Epithelial cell of esophagus (primary cell): ENCODE results near the gene SNED1.

ENCODE experiments used
- DNase-seq: peaks from one replicate; pipeline ENCODE4 v3.0.0; 2010; ENCODE audit warnings: low read depth
- H3K4me3 ChIP-seq: 2 replicates; pipeline ENCODE4 v1.5.1; 2011; ENCODE audit warnings: mild to moderate bottlenecking, low read length, control low read depth
- TF ChIP-seq, protein P1 (sequence below): IDR thresholded peaks from 2 replicates; pipeline ENCODE4 v1.5.1; 2011; ENCODE audit warnings: low read depth, mild to moderate bottlenecking, low read length, control low read depth, inconsistent platforms; ENCODE audit not compliant: insufficient read depth; ENCODE audit errors: missing control alignments

The SNED1 gene

DNA sequence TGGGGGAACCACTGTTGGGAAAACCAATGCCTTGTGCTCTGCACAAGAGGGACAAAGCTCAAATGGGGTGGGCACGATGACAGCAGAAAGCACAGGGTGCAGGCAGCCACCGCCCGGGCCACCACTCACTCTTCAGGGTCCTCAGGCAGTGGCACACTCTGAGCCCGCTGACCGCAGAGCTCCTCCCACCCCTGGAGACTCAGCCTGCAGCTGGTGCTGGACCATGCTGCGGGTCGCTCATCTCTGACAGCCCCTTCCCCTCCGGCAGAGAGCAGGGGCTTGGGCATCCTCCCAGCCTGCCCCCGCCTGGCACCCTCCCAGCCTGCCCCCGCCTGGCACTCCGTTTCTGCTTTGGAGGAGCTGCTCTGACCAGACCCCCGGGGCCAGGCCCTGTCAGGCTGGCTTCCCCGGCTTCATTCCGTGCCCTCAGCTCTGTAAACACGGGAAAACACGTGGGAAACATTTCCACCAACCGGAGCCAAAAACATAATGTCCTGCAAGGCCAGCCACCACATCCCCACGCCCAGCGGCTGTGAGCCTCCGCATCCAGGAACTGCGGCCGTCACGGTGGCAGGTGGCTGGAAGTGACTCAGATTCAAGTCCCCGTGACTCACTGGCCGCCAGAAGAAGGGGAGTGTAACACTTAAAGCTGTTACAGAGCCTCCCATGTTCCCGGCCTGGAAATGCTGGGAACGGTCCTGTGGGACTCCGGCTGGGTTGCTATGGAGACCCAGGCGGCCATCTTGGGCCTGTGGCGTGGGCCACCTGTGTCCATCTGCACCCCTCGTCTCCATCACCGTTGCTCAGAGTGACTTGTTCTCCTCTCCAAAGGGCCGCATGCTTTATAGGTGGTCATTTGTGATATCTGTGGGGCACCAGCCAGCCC, 6.8 kb upstream of the SNED1 start:
- DNase-seq, result peak; percentile 86
- no peak overlapping the region for H3K4me3 ChIP-seq
- TF ChIP-seq, protein P1, sequence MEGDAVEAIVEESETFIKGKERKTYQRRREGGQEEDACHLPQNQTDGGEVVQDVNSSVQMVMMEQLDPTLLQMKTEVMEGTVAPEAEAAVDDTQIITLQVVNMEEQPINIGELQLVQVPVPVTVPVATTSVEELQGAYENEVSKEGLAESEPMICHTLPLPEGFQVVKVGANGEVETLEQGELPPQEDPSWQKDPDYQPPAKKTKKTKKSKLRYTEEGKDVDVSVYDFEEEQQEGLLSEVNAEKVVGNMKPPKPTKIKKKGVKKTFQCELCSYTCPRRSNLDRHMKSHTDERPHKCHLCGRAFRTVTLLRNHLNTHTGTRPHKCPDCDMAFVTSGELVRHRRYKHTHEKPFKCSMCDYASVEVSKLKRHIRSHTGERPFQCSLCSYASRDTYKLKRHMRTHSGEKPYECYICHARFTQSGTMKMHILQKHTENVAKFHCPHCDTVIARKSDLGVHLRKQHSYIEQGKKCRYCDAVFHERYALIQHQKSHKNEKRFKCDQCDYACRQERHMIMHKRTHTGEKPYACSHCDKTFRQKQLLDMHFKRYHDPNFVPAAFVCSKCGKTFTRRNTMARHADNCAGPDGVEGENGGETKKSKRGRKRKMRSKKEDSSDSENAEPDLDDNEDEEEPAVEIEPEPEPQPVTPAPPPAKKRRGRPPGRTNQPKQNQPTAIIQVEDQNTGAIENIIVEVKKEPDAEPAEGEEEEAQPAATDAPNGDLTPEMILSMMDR, result no peak

DNA sequence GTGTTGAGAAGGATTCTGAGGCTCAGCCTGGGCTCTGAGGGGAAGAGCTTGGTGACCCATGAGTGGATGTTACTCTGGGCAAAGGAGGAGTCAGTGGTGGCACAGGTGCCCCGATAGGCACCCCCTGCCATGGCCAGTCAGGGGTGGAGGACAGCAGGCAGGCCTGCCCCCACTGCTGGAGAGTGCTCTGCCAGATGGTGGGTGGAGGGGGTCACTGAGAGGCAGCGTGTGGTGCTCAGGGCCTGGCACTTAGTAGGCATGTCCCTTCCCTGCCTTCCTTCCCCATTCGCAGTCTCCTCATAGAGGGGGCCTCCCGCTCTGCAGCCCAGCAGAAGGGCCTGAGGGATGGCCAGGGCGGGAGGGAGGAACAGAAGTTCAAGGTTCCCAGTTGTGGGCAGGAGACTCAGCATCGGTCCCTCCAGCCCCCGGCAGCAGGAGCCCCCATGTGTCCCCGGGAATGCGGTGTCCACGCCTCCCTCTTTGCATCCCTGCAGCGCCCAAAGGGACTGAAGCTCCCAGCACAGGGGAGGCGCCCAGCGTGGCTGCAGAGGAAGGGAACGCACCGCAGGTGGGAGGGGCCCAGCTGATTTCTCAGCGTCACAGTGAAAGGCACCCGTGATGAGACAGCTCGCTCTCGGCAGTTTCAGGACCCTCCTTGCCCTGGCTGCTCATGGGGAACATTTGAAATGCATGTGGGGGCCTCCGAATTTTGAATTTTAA, 5.7 kb upstream of the SNED1 start:
- no peak for DNase-seq
- TF ChIP-seq, protein P1, result no peak
- no peak overlapping the region for H3K4me3 ChIP-seq

DNA sequence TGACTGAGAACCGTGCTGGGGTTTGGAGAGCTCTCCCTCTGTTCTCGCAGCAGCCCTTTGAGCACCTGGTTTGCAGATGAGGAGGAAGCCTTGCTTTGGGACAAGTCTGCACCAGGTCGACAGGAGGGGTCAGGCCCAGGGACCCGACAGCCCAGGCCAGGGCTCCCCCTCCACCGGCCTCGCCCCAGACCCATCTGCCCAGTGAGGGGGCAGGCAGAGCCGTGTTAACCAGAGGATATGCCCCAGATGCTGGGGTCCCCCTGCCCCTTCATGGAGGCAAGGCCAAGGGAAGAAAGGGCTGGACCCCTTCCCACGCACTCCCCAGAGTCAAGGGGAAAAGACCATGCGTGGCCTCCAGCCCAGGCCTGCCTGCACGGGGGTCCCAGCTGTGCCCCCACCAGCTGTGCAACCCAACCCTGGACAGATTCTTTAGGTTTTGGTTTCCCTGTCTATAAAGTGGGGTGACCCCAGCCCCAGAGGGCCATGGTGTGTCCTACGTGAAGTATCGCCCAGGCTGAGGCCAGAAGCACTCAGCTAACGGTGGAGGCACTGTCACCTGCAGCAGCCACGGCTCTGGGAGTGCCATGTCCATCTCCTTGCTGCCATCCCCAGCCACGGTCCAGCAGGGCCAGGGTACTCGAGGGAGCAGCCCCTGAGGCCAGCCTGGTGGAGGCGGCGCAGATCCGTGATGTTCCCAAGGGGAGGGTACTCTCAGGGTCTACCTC, 4.8 kb upstream of the SNED1 start:
- TF ChIP-seq, protein P1, result no peak
- no peak overlapping the region for H3K4me3 ChIP-seq
- no peak for DNase-seq

DNA sequence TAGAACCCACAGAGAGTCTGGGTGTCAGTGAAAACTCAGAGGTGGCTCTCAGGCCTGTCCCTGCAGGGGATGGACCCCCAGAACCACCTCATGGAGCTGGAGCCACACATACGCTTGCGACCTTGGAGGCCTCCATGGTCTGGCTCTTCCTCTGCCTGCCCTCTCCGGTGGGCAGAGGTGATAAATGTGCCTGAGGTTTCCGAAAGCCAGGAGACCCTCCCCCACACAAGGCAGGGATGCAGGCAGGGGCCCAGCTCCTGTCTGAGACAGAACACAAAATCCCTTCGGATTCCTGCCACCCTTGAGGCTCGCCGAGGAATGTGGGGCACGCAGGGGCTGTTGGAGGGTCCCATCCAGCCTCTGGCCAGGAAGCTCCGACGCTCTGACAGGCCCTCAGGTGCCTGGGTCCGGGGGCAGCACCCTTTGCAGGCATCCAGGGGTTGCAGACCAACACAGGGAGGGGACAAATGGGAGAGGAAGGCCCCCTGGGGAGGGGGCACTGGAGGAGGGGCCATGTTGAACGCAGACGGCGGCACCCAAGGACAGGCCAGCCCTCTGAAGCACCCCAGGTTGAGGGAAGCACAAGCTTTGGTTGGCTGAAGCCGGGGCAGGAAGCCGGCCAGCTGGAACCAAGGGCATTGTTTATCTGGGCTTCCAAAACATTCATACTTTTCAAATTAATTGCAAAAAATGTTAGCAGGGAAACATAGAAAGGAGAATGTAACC, 4.1 kb upstream of the SNED1 start:
- TF ChIP-seq, protein P1, result no peak
- no peak for DNase-seq
- H3K4me3 ChIP-seq, result no peak overlapping the region

DNA sequence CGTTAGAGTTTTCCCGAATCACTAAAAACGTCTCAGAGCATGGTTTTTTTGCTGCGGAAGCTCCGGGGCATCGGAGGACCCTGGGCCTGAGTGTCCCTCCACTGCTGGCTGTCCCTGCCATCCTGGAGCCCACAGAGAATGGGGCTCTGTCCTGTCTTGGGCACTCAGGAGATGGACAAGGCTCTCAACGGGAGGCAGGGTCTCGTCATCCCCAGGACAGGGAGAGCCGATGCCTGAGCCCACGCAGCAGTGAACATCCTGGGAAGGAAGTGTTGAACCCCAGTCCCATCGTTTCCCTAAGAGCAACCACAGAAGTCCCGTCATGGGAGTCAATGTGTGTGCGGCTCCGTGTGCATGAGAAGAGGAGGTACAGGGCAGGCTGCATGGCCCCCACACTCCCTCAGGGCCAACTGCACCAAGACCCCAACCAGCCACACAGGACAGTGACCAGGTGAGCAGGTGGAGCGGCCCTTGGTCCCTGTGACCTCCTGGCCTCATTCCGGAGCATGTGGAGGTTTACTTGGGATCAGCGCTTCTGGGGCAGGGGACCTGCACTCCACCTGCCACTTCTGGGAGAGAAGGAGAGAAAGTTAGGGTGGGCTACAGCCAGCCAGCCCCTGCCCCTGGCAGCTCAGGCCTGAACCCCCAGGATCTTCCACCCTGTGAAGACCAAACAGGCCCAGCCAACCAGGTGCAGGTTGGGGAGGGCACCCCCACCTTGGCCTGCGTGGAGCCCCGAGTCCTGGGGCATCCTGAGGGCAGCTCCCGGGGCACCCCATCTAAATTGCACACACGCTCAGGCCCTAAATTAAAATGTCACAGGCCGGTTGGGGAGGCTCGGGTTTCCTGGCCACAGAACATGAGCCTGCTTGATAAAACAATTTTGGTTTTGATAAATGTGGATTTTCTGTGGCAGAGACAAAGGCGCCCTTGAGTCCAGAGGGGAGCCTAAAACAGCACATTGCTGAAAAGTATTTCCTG, 3.1 kb upstream of the SNED1 start:
- TF ChIP-seq, protein P1, result no peak
- DNase-seq, result no peak
- no peak overlapping the region for H3K4me3 ChIP-seq
